PC-9 (cell line): Measurements from ENCODE around the gene COMT. TPM values are rescaled to one million over a fixed set of nuclear protein-coding genes. Genes with fewer than 3 reads are reported as not detected.

Experiments used
- BruUV-seq: library from RNA; stranded (reverse); fragments of 400-500 nt; replicated peaks from 2 replicates; lab custom pipeline; 2021; lab: Mats Ljungman, UMichigan
- CTCF ChIA-PET: fragments of 300-600 bp; sonication (Branson Sonifier 250); formaldehyde crosslinking; loops from one replicate; lab custom pipeline; 2022; ENCODE audit warnings: antibody characterized with exemption; lab: Charles Lee
- POLR2A ChIA-PET: fragments of 300-600 bp; sonication (Branson Sonifier 250); formaldehyde crosslinking; loops from one replicate; lab custom pipeline; 2022; ENCODE audit warnings: antibody characterized with exemption; ENCODE audit not compliant: unreplicated experiment; lab: Charles Lee
- DNase-seq, 2 experiments: peaks; one replicate each; pipeline versions ENCODE4 v3.0.0 to v3.0.0-alpha.2; 2015 to 2022; ENCODE audit warnings: mixed read lengths in 1 of 2
- H2AFZ ChIP-seq: fragments of 200-600 bp; sonication (generic); 2 replicates; pipeline ENCODE4 v1.8.1; 2017; ENCODE audit warnings: antibody characterized with exemption
- H3F3A ChIP-seq: fragments of 200-600 bp; sonication (generic); 2 replicates; pipeline ENCODE4 v1.8.1; 2017; ENCODE audit warnings: antibody characterized with exemption, mild to moderate bottlenecking, low read depth; ENCODE audit not compliant: insufficient read depth
- H3K27ac ChIP-seq: fragments of 200-600 bp; sonication (generic); 2 replicates; pipeline ENCODE4 v1.6.1; 2016; ENCODE audit warnings: mixed run types
- H3K27me3 ChIP-seq: fragments of 200-600 bp; sonication (generic); 2 replicates; pipeline ENCODE4 v1.6.1; 2016; ENCODE audit warnings: low read depth, mixed run types; ENCODE audit not compliant: insufficient read depth
- H3K36me3 ChIP-seq: fragments of 200-600 bp; sonication (generic); 2 replicates; pipeline ENCODE4 v1.6.1; 2016; ENCODE audit warnings: low read depth, mixed run types
- H3K4me1 ChIP-seq: fragments of 200-600 bp; sonication (generic); replicated peaks from 2 replicates; pipeline ENCODE4 v1.6.1; 2016; ENCODE audit warnings: mixed run types; ENCODE audit not compliant: insufficient read depth
- H3K4me2 ChIP-seq: fragments of 200-600 bp; sonication (generic); 2 replicates; pipeline ENCODE4 v1.6.1; 2017; ENCODE audit warnings: mixed run types
- H3K4me3 ChIP-seq: fragments of 200-600 bp; sonication (generic); 2 replicates; pipeline ENCODE4 v1.6.1; 2016; ENCODE audit warnings: mixed run types
- H3K79me2 ChIP-seq: fragments of 200-600 bp; sonication (generic); 2 replicates; pipeline ENCODE4 v1.6.1; 2017; ENCODE audit warnings: low read depth, mixed run types
- H3K9me2 ChIP-seq: fragments of 200-600 bp; sonication (generic); 2 replicates; pipeline ENCODE4 v1.8.1; 2017; ENCODE audit warnings: mild to moderate bottlenecking; ENCODE audit not compliant: insufficient read depth
- H3K9me3 ChIP-seq: fragments of 200-600 bp; sonication (generic); 2 replicates; pipeline ENCODE4 v1.8.1; 2016; ENCODE audit warnings: low read depth; ENCODE audit not compliant: insufficient read depth
- H4K20me1 ChIP-seq: fragments of 200-600 bp; sonication (generic); 2 replicates; pipeline ENCODE4 v1.8.1; 2017; ENCODE audit not compliant: insufficient read depth
- CTCF ChIP-seq: fragments of 200-600 bp; sonication (generic); conservative IDR thresholded peaks from 2 replicates; pipeline ENCODE4 v1.6.1; 2017; ENCODE audit warnings: mixed run types, antibody characterized with exemption, mild to moderate bottlenecking, moderate library complexity
- EZH2 ChIP-seq: fragments of 200-600 bp; sonication (generic); IDR thresholded peaks from 2 replicates; pipeline ENCODE4 v1.8.0; 2017; ENCODE audit warnings: antibody characterized with exemption, low read depth
- intact Hi-C: fragments of 100-400 bp; cut with micrococcal nuclease; formaldehyde crosslinking; loops from one replicate; pipeline ENCODE4 v1.10.0; 2022; ENCODE audit not compliant: unreplicated experiment
- total RNA-seq: library from RNA; stranded (reverse); gene quantifications from 2 replicates; pipeline ENCODE4 v1.2.3, GENCODE V29; 2021

Gene COMT
- total RNA-seq, 1 experiment from 2014 or later, result 99.9 TPM

- DNase-seq, result no peak
- BruUV-seq, result no TSS peak
- H2AFZ ChIP-seq, result no peak overlapping the region
- H3K27me3 ChIP-seq, result no peaks in the 10 kb centered on the region
- H3K4me3 ChIP-seq, result no peak overlapping the region
- H4K20me1 ChIP-seq, result no peaks in the 10 kb centered on the region
- CTCF ChIA-PET, result no interaction called here
- no peaks in the 10 kb centered on the region for H3K9me3 ChIP-seq
- TF ChIP-seq CTCF (no peak), EZH2 (no peak)
- no peak overlapping the region for H3K4me2 ChIP-seq
- H3K9me2 ChIP-seq, result no peaks in the 10 kb centered on the region
- intact Hi-C loops, result no loop called here
- no peaks in the 10 kb centered on the region for H3K36me3 ChIP-seq
- H3K4me1 ChIP-seq, result no peaks in the 10 kb centered on the region
- POLR2A ChIA-PET, result no interaction called here
- no peaks in the 10 kb centered on the region for H3K79me2 ChIP-seq
- H3K27ac ChIP-seq, result no peak overlapping the region
- no peaks in the 10 kb centered on the region for H3F3A ChIP-seq
Observed at GRCh38 chr22:19993926-19994325, 52.4 kb downstream of the COMT start.

GRCh38 chr22:19994851-19995610 lies 53.5 kb downstream of the COMT start:
- Histone ChIP-seq H3K9me3 (no peaks in the 10 kb centered on the region), H3F3A (no peaks in the 10 kb centered on the region), H3K4me2 (no peak overlapping the region), H3K27me3 (no peaks in the 10 kb centered on the region), H3K4me3 (no peak overlapping the region), H4K20me1 (no peaks in the 10 kb centered on the region), H3K36me3 (no peaks in the 10 kb centered on the region), H2AFZ (no peak overlapping the region), H3K27ac (no peak overlapping the region), H3K9me2 (no peaks in the 10 kb centered on the region), H3K79me2 (no peaks in the 10 kb centered on the region), H3K4me1 (no peaks in the 10 kb centered on the region)
- no TSS peak for BruUV-seq
- no peak for DNase-seq
- intact Hi-C loops, result no loop called here
- TF ChIP-seq EZH2 (no peak), CTCF (no peak)
- CTCF ChIA-PET, result no interaction called here
- POLR2A ChIA-PET, result no interaction called here

GRCh38 chr22:19995611-19996339 lies 54.2 kb downstream of the COMT start:
- no peaks in the 10 kb centered on the region for H3K79me2 ChIP-seq
- no peaks in the 10 kb centered on the region for H3K9me2 ChIP-seq
- H4K20me1 ChIP-seq, result no peaks in the 10 kb centered on the region
- no peak for DNase-seq
- intact Hi-C loops, result no loop called here
- H3K27ac ChIP-seq, result no peak overlapping the region
- TF ChIP-seq CTCF (no peak), EZH2 (no peak)
- H3K36me3 ChIP-seq, result no peaks in the 10 kb centered on the region
- BruUV-seq, result no TSS peak
- no peak overlapping the region for H3K4me2 ChIP-seq
- H2AFZ ChIP-seq, result no peak overlapping the region
- H3K9me3 ChIP-seq, result no peaks in the 10 kb centered on the region
- POLR2A ChIA-PET, result no interaction called here
- H3F3A ChIP-seq, result no peaks in the 10 kb centered on the region
- no peak overlapping the region for H3K4me3 ChIP-seq
- no peaks in the 10 kb centered on the region for H3K27me3 ChIP-seq
- H3K4me1 ChIP-seq, result no peaks in the 10 kb centered on the region
- CTCF ChIA-PET, result no interaction called here
